SK-N-SH (cell line): ENCODE measurements around the gene ASXL2.

Experiments
- CHD2 ChIP-seq: fragments of 150-350 bp; IDR thresholded peaks from 2 replicates; pipeline ENCODE4 v1.6.1; 2018; ENCODE audit warnings: low read length; ENCODE audit not compliant: partially characterized antibody
- CTCF ChIP-seq: fragments of 200-600 bp; sonication (generic); IDR thresholded peaks from 2 replicates; pipeline ENCODE4 v1.6.1; 2017; ENCODE audit warnings: antibody characterized with exemption, mild to moderate bottlenecking, moderate library complexity
- NRF1 ChIP-seq: IDR thresholded peaks from 2 replicates; pipeline ENCODE4 v1.6.1; 2012; ENCODE audit warnings: low read depth, mild to moderate bottlenecking, low read length
- POLR2AphosphoS5 ChIP-seq: IDR thresholded peaks from 2 replicates; pipeline ENCODE4 v1.6.1; 2012; ENCODE audit warnings: low read depth, low read length
- RFX5 ChIP-seq: IDR thresholded peaks from 2 replicates; pipeline ENCODE4 v1.6.1; 2012; ENCODE audit warnings: mild to moderate bottlenecking, improper control_type of control experiment, low read length
- RXRA ChIP-seq: IDR thresholded peaks from 2 replicates; pipeline ENCODE4 v1.4.0; 2012; ENCODE audit warnings: low read depth, mild to moderate bottlenecking, borderline replicate concordance
- TAF1 ChIP-seq: IDR thresholded peaks from 2 replicates; pipeline ENCODE4 v1.6.1; 2012; ENCODE audit warnings: low read depth, mild to moderate bottlenecking, low read length, moderate library complexity, borderline replicate concordance
- ZBTB33 ChIP-seq: IDR thresholded peaks from 2 replicates; pipeline ENCODE4 v1.4.0; 2012; ENCODE audit warnings: low read depth, borderline replicate concordance

GRCh38 chr2:25804338-25804737, 73.9 kb downstream of the ASXL2 start:
- TF ChIP-seq POLR2AphosphoS5 (no peak), RFX5 (no peak), CTCF (no peak), ZBTB33 (no peak), TAF1 (no peak), CHD2 (no peak), NRF1 (no peak), RXRA (no peak)
